Measurements from ENCODE around the gene TMX1. TPM values are rescaled to one million over a fixed set of nuclear protein-coding genes. Genes with fewer than 3 reads are reported as not detected.

The TMX1 gene
- total RNA-seq, 4 donors from 2014 or later = 11.4 to 25.8 (median 17.7) TPM

- TF ChIP-seq POLR2A (IDR thresholded peaks at IDR 0.05) (no peak), CTCF (IDR thresholded peaks at IDR 0.05) (no peak)
- no peak for DNase-seq (ENCODE audit: low spot score in 2 of 2)
- intact Hi-C loops (cut with DNase I; ENCODE audit: low total_unique reads) = no loop called here
- H3K4me3 ChIP-seq (ENCODE audit: low read depth, poor library complexity, severe bottlenecking) = no peak overlapping the region
Measured at GRCh38 chr14:51289169-51289568, 49.1 kb downstream of the TMX1 start.

GRCh38 chr14:51290132-51290531 is 50.1 kb downstream of the TMX1 start:
- DNase-seq (ENCODE audit: low spot score in 2 of 2) = no peak
- intact Hi-C loops (cut with DNase I; ENCODE audit: low total_unique reads) = no loop called here
- 93 to 100% methylated on average over 1 of the region's 1 CpG for WGBS, 2 donors
- H3K4me3 ChIP-seq (ENCODE audit: low read depth, poor library complexity, severe bottlenecking) = no peak overlapping the region
- TF ChIP-seq POLR2A (IDR thresholded peaks at IDR 0.05) (no peak), CTCF (IDR thresholded peaks at IDR 0.05) (no peak)

- intact Hi-C loops (cut with DNase I; ENCODE audit: low total_unique reads) = no loop called here
- TF ChIP-seq CTCF (IDR thresholded peaks at IDR 0.05) = no peak
- no peak for TF ChIP-seq POLR2A (IDR thresholded peaks at IDR 0.05)
- WGBS, 2 donors = 98 to 99% methylated on average over 4 of the region's 4 CpGs
- no peak overlapping the region for H3K4me3 ChIP-seq (ENCODE audit: low read depth, poor library complexity, severe bottlenecking)
- DNase-seq (ENCODE audit: low spot score in 2 of 2) = no peak
Measured at GRCh38 chr14:51291016-51291415, 51.0 kb downstream of the TMX1 start.

DNA sequence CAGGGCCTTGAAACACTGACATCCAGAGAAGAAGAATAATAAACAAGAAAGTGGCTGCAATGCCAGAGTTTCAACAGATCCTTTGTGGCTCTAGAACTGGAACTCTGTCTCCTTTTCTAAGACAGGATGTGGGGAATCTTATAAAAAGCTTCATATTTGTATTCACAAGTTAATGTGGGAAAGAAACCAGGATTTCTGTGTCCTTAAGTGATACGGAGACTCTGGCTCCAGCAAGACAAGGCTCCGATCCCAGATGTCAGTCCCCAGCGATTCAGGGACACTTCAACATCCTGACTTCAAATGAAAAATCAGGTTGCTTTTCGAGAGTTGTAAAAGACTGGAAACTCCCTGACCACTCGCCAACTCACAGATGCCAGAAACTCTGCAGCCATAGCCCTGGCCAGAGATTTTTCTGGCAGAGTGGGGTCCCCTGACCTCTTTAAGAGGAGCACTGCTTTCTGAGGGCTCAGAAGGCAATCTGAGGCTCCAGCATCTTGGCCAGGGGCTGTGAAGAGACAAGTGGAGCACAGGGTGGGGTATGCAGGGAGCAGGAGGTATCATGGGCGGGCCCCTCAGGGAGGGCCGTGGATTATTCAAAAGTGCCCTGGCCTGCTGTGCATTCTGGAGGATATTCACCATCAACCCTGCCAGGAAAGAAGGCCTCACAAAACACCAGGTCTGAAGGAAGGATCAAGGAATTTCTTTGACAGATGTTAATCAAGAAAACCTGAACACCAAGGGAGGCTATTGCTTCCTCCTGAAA is 53.3 kb downstream of the TMX1 start:
- no peak for DNase-seq (ENCODE audit: low spot score in 2 of 2)
- 33 to 35% methylated on average over 7 of the region's 7 CpGs for WGBS, 2 donors

DNA sequence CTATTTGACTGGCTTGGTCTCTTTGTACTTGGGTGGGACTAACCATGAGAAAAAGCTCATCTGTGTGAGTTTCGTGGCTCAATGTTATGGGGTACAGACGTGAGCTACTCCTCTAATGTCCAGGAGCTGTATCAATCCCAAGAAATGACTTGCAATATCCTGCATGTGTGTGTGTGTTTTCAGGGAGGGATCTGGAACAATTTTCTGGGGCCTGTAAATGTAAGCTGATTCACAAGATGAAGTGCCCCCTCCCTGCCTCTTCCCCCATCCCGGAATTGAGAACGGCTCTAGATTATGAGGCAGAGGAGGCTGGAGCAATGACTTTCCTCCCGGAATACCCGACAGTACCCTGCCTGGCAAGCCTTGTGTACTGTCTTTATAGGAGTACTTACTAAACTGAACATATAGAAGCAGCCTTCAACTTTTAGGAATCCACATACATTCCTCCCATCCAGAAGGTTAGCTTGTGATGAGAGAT is 53.9 kb downstream of the TMX1 start:
- 69 to 74% methylated on average over 6 of the region's 6 CpGs for WGBS, 2 donors
- TF ChIP-seq POLR2A (IDR thresholded peaks at IDR 0.05) (no peak), CTCF (IDR thresholded peaks at IDR 0.05) (no peak)
- intact Hi-C loops (cut with DNase I; ENCODE audit: low total_unique reads) = no loop called here
- no peak overlapping the region for H3K4me3 ChIP-seq (ENCODE audit: low read depth, poor library complexity, severe bottlenecking)
- DNase-seq (ENCODE audit: low spot score in 2 of 2) = no peak

More for the DNA sequence above, 53.3 kb downstream of the TMX1 start:
- TF ChIP-seq POLR2A (IDR thresholded peaks at IDR 0.05) (no peak), CTCF (IDR thresholded peaks at IDR 0.05) (no peak)
- intact Hi-C loops (cut with DNase I; ENCODE audit: low total_unique reads) = no loop called here
- H3K4me3 ChIP-seq (ENCODE audit: low read depth, poor library complexity, severe bottlenecking) = no peak overlapping the region
